ENCODE data around the gene CDK4. TPM values are rescaled to one million over a fixed set of nuclear protein-coding genes. Genes with fewer than 3 reads are reported as not detected.
A peak's percentile ranks its signal among the peaks of the same experiment; 100 is the strongest.

The CDK4 gene
- total RNA-seq = 100 to 1,000 TPM in 4 of 8 experiments, 10 to 100 TPM in 4; 43.4 to 146 (median 95.5) TPM

- Histone ChIP-seq H3K27ac (peak within 1 kb of the TSS; percentile 86 to 93), H3K4me3 (peak within 1 kb of the TSS; percentile 60 to 80 (median 69)), H3K4me1 (replicated peaks in 1 of 2) (peaks cover 27% of the 10 kb centered on the region in 2 donors)
- in situ Hi-C loops (cut with MboI; ENCODE audit: low pct_unique_long_range_greater_than_20kb in 2 of 9, low sequenced_read_pairs in 9 of 9, unreplicated experiment in 9 of 9) = no loop called here
- peak; percentile 77 to 83 (median 80) for ATAC-seq (replicated peaks in 6 of 8)
- WGBS, 10 experiments = 0% methylated on average over 1 to 10 of the region's 58 CpGs; no CpG with 5 or more reads in 5 of the 10 experiments
Measured at GRCh38 chr12:57751788-57752667, at the start of gene CDK4. Gene CDK4, minus strand, starts transcription at chr12:57752310. Its CDS starts 593 bp downstream, at chr12:57751717.

GRCh38 chr12:57800965-57801364 is 48.9 kb upstream of the CDK4 start:
- in situ Hi-C loops (cut with MboI; ENCODE audit: low pct_unique_long_range_greater_than_20kb in 2 of 9, low sequenced_read_pairs in 9 of 9, unreplicated experiment in 9 of 9) = loop anchor here in 6 of 9 experiments (25.0 kb wide), 1 partner anchor 111 kb away; no protein-coding TSS in a partner anchor
- H3K4me1 ChIP-seq (replicated peaks in 1 of 2) = no peaks in the 10 kb centered on the region
- H3K27ac ChIP-seq = no peak overlapping the region
- H3K4me3 ChIP-seq = no peak overlapping the region
- no peak for ATAC-seq (replicated peaks in 6 of 8)
- 81 to 100% (median 91%) methylated on average over 1 to 3 of the region's 3 CpGs; no CpG with 5 or more reads in 1 of the 10 experiments for WGBS, 10 experiments

- in situ Hi-C loops (cut with MboI; ENCODE audit: low pct_unique_long_range_greater_than_20kb in 2 of 9, low sequenced_read_pairs in 9 of 9, unreplicated experiment in 9 of 9) = no loop called here
- Histone ChIP-seq H3K4me3 (no peak overlapping the region), H3K4me1 (replicated peaks in 1 of 2) (no peaks in the 10 kb centered on the region), H3K27ac (no peak overlapping the region)
- WGBS, 10 experiments = 83 to 100% (median 96%) methylated on average over 1 of the region's 1 CpG; no CpG with 5 or more reads in 4 of the 10 experiments
- no peak for ATAC-seq (replicated peaks in 6 of 8)
Measured at GRCh38 chr12:57797933-57798332, 45.8 kb upstream of the CDK4 start.

- H3K27ac ChIP-seq = no peak overlapping the region
- in situ Hi-C loops (cut with MboI; ENCODE audit: low pct_unique_long_range_greater_than_20kb in 2 of 9, low sequenced_read_pairs in 9 of 9, unreplicated experiment in 9 of 9) = no loop called here
- 83 to 100% (median 100%) methylated on average over 1 of the region's 1 CpG; no CpG with 5 or more reads in 4 of the 10 experiments for WGBS, 10 experiments
- no peak for ATAC-seq (replicated peaks in 6 of 8)
- no peak overlapping the region for H3K4me3 ChIP-seq
- no peaks in the 10 kb centered on the region for H3K4me1 ChIP-seq (replicated peaks in 1 of 2)
Measured at GRCh38 chr12:57796996-57797395, 44.9 kb upstream of the CDK4 start.

- H3K4me1 ChIP-seq (replicated peaks in 1 of 2) = no peaks in the 10 kb centered on the region
- H3K27ac ChIP-seq = no peak overlapping the region
- 90 to 100% (median 97%) methylated on average over 1 to 5 of the region's 6 CpGs; no CpG with 5 or more reads in 4 of the 10 experiments for WGBS, 10 experiments
- ATAC-seq (replicated peaks in 6 of 8) = no peak
- in situ Hi-C loops (cut with MboI; ENCODE audit: low pct_unique_long_range_greater_than_20kb in 2 of 9, low sequenced_read_pairs in 9 of 9, unreplicated experiment in 9 of 9) = no loop called here
- no peak overlapping the region for H3K4me3 ChIP-seq
Measured at GRCh38 chr12:57795354-57795753, 43.2 kb upstream of the CDK4 start.

GRCh38 chr12:57793920-57794319 is 41.8 kb upstream of the CDK4 start:
- Histone ChIP-seq H3K4me3 (no peak overlapping the region), H3K4me1 (replicated peaks in 1 of 2) (no peaks in the 10 kb centered on the region), H3K27ac (no peak overlapping the region)
- ATAC-seq (replicated peaks in 6 of 8) = peak in 2 of 8 experiments; percentile 95 to 96
- in situ Hi-C loops (cut with MboI; ENCODE audit: low pct_unique_long_range_greater_than_20kb in 2 of 9, low sequenced_read_pairs in 9 of 9, unreplicated experiment in 9 of 9) = no loop called here
- WGBS, 10 experiments = 0 to 100% (median 47%) methylated on average over 1 of the region's 1 CpG; no CpG with 5 or more reads in 4 of the 10 experiments

- WGBS, 10 experiments = 75 to 100% (median 83%) methylated on average over 1 to 8 of the region's 11 CpGs; no CpG with 5 or more reads in 1 of the 10 experiments
- Histone ChIP-seq H3K27ac (no peak overlapping the region), H3K4me1 (replicated peaks in 1 of 2) (peaks cover 4 to 9% of the 10 kb centered on the region in 2 donors), H3K4me3 (peak overlapping the region in 4 of 5 donors; percentile 62 to 97 (median 71))
- in situ Hi-C loops (cut with MboI; ENCODE audit: low pct_unique_long_range_greater_than_20kb in 2 of 9, low sequenced_read_pairs in 9 of 9, unreplicated experiment in 9 of 9) = no loop called here
- ATAC-seq (replicated peaks in 6 of 8) = no peak
Measured at GRCh38 chr12:57783861-57784260, 31.8 kb upstream of the CDK4 start.

GRCh38 chr12:57783466-57783801 is 31.3 kb upstream of the CDK4 start:
- Histone ChIP-seq H3K4me3 (peak overlapping the region; percentile 62 to 97 (median 73)), H3K4me1 (replicated peaks in 1 of 2) (peaks cover 4 to 9% of the 10 kb centered on the region in 2 donors), H3K27ac (no peak overlapping the region)
- in situ Hi-C loops (cut with MboI; ENCODE audit: low pct_unique_long_range_greater_than_20kb in 2 of 9, low sequenced_read_pairs in 9 of 9, unreplicated experiment in 9 of 9) = no loop called here
- 40 to 90% (median 82%) methylated on average over 1 to 12 of the region's 12 CpGs; no CpG with 5 or more reads in 4 of the 10 experiments for WGBS, 10 experiments
- ATAC-seq (replicated peaks in 6 of 8) = no peak

GRCh38 chr12:57782608-57783465 is 30.7 kb upstream of the CDK4 start, which contains the start of gene TSFM:
Gene TSFM, plus strand, starts transcription at chr12:57782787. Its CDS starts 15 bp downstream, at chr12:57782802.
- Histone ChIP-seq H3K4me1 (replicated peaks in 1 of 2) (peaks cover 4 to 9% of the 10 kb centered on the region in 2 donors), H3K4me3 (peak within 1 kb of the TSS; percentile 62 to 97 (median 73)), H3K27ac (peak within 1 kb of the TSS; percentile 29 to 54)
- peak; percentile 86 to 96 (median 90) for ATAC-seq (replicated peaks in 6 of 8)
- in situ Hi-C loops (cut with MboI; ENCODE audit: low pct_unique_long_range_greater_than_20kb in 2 of 9, low sequenced_read_pairs in 9 of 9, unreplicated experiment in 9 of 9) = no loop called here
- 0 to 18% (median 0%) methylated on average over 2 to 33 of the region's 45 CpGs; no CpG with 5 or more reads in 1 of the 10 experiments for WGBS, 10 experiments

- H3K4me1 ChIP-seq (replicated peaks in 1 of 2) = peaks cover 4 to 9% of the 10 kb centered on the region in 2 donors
- 0 to 67% (median 31%) methylated on average over 2 to 4 of the region's 4 CpGs; no CpG with 5 or more reads in 1 of the 10 experiments for WGBS, 10 experiments
- H3K27ac ChIP-seq = no peak overlapping the region
- H3K4me3 ChIP-seq = peak overlapping the region in 3 of 5 donors; percentile 69 to 97 (median 73)
- in situ Hi-C loops (cut with MboI; ENCODE audit: low pct_unique_long_range_greater_than_20kb in 2 of 9, low sequenced_read_pairs in 9 of 9, unreplicated experiment in 9 of 9) = no loop called here
- peak in 3 of 8 experiments; percentile 2 to 6 (median 5) for ATAC-seq (replicated peaks in 6 of 8)
Measured at GRCh38 chr12:57782243-57782607, 30.1 kb upstream of the CDK4 start.

- in situ Hi-C loops (cut with MboI; ENCODE audit: low pct_unique_long_range_greater_than_20kb in 2 of 9, low sequenced_read_pairs in 9 of 9, unreplicated experiment in 9 of 9) = no loop called here
- Histone ChIP-seq H3K4me3 (no peak overlapping the region), H3K27ac (no peak overlapping the region), H3K4me1 (replicated peaks in 1 of 2) (peaks cover 4 to 9% of the 10 kb centered on the region in 2 donors)
- 17 to 83% (median 52%) methylated on average over 1 to 2 of the region's 2 CpGs for WGBS, 10 experiments
- no peak for ATAC-seq (replicated peaks in 6 of 8)
Measured at GRCh38 chr12:57781801-57782200, 29.7 kb upstream of the CDK4 start.

- 20 to 100% (median 93%) methylated on average over 1 to 3 of the region's 3 CpGs for WGBS, 10 experiments
- no peak for ATAC-seq (replicated peaks in 6 of 8)
- Histone ChIP-seq H3K4me1 (replicated peaks in 1 of 2) (peaks cover 4 to 9% of the 10 kb centered on the region in 2 donors), H3K4me3 (no peak overlapping the region), H3K27ac (no peak overlapping the region)
- in situ Hi-C loops (cut with MboI; ENCODE audit: low pct_unique_long_range_greater_than_20kb in 2 of 9, low sequenced_read_pairs in 9 of 9, unreplicated experiment in 9 of 9) = no loop called here
Measured at GRCh38 chr12:57781244-57781643, 29.1 kb upstream of the CDK4 start.
